ENCODE results near the gene TRIM46.
"Not testable (repeated sequence)": the region's sequence is repeated elsewhere in the genome, so short reads cannot be mapped to it uniquely, and the experiment has no call there.

The TRIM46 gene

DNA sequence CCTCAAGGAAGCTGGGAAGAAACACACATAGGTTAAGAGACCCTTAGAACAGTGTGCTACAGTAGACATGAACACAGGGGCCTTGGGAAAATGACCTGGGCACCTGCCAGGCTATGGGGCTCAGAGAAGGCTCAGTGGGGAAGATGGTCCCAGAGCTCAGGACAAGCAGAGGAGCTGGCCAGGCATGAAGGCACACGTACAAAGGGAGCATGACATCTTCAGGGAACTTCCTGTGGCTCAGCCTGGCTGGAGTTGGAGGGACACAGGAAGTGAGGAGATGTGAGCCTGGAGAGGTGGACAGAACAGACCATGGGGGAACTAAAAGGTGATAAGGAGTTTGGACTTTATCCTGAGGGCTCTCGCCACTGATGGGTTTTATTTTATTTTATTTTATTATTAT, 41.8 kb upstream of the TRIM46 start:
- Mint-ChIP-seq H3K4me1 (ENCODE audit: low read depth) (peaks cover 80% of the 10 kb centered on the region), H3K4me3 (no peak overlapping the region), H3K36me3 (ENCODE audit: low read depth) (peaks cover 14% of the 10 kb centered on the region), H3K27ac (no peak overlapping the region), H3K9me3 (no peaks in the 10 kb centered on the region), H3K27me3 (peaks cover 48% of the 10 kb centered on the region)
- intact Hi-C loops (cut with micrococcal nuclease): no loop called here

DNA sequence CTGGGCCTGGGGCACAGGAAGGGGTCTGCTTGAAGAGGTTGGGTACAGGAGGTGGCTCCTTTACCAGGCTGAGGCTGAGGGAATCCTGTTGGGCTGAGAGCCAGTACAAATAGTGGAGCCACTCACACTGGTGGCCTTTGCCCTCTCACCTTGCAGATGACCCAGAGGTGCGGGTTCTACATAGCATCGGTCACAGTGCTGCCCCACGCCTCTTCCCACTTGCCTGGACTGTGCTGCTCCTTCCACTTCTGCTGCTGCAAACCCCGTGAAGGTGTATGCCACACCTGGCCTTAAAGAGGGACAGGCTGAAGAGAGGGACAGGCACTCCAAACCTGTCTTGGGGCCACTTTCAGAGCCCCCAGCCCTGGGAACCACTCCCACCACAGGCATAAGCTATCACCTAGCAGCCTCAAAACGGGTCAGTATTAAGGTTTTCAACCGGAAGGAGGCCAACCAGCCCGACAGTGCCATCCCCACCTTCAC, 39.8 kb upstream of the TRIM46 start:
- H3K9me3 Mint-ChIP-seq: no peaks in the 10 kb centered on the region
- H3K4me1 Mint-ChIP-seq (ENCODE audit: low read depth): peaks cover 79% of the 10 kb centered on the region
- H3K27ac Mint-ChIP-seq: peak overlapping the region; percentile 99
- H3K27me3 Mint-ChIP-seq: peaks cover 30% of the 10 kb centered on the region
- H3K4me3 Mint-ChIP-seq: no peak overlapping the region
- intact Hi-C loops (cut with micrococcal nuclease): no loop called here
- H3K36me3 Mint-ChIP-seq (ENCODE audit: low read depth): peaks cover 34% of the 10 kb centered on the region

DNA sequence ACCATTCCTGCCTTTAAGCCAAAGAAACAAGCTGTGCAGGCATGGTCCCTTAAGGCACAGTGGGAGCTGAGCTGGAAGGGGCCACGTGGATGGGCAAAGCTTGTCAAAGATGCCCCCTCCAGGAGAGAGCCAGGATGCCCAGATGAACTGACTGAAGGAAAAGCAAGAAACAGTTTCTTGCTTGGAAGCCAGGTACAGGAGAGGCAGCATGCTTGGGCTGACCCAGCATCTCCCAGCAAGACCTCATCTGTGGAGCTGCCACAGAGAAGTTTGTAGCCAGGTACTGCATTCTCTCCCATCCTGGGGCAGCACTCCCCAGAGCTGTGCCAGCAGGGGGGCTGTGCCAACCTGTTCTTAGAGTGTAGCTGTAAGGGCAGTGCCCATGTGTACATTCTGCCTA, 39.3 kb upstream of the TRIM46 start:
- peaks cover 36% of the 10 kb centered on the region for H3K36me3 Mint-ChIP-seq (ENCODE audit: low read depth)
- peaks cover 78% of the 10 kb centered on the region for H3K4me1 Mint-ChIP-seq (ENCODE audit: low read depth)
- intact Hi-C loops (cut with micrococcal nuclease): no loop called here
- H3K4me3 Mint-ChIP-seq: no peak overlapping the region
- H3K9me3 Mint-ChIP-seq: no peaks in the 10 kb centered on the region
- peak overlapping the region; percentile 99 for H3K27ac Mint-ChIP-seq
- H3K27me3 Mint-ChIP-seq: peaks cover 25% of the 10 kb centered on the region

DNA sequence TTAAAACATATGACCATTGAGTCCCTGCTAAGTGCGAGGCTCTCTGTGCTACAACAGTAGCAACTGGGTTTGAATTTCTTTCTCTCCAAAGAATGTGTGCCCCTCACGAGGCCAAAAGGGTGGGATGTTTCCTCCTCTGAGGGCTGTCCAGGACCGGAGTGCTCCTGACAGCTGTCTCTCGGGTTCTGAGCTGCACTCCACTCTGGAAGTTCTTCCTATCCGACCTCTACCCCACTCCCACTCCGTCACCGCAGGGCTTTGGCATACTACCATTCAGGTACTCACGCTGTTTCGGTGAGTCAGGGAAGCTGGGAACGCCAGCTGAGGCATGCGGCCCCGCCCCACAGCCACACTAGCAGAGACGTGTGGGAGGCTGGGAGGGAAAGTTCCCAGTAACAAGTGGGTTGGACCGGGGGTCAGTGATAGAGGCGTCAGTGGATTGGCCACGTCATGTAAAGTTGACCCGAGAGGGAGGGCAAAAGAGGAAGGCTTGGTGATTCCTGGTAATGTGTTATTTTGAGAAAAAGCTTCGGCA, 38.7 kb upstream of the TRIM46 start:
- Mint-ChIP-seq H3K27me3 (peaks cover 19% of the 10 kb centered on the region), H3K4me3 (peak overlapping the region; percentile 86), H3K36me3 (ENCODE audit: low read depth) (peaks cover 39% of the 10 kb centered on the region), H3K4me1 (ENCODE audit: low read depth) (peaks cover 72% of the 10 kb centered on the region), H3K9me3 (no peaks in the 10 kb centered on the region), H3K27ac (peak overlapping the region; percentile 99)
- intact Hi-C loops (cut with micrococcal nuclease): loop anchor here (5.0 kb wide), 1 partner anchor 33 kb away; no protein-coding TSS in a partner anchor

- Mint-ChIP-seq H3K36me3 (ENCODE audit: low read depth) (peaks cover 45% of the 10 kb centered on the region), H3K4me1 (ENCODE audit: low read depth) (peaks cover 67% of the 10 kb centered on the region), H3K4me3 (peak within 1 kb of the TSS; percentile 86)
Observed at GRCh38 chr1:155135415-155136028, 38.1 kb upstream of the TRIM46 start, which contains the start of gene SLC50A1. TSS of gene SLC50A1 (plus strand) at chr1:155135852. CDS start at chr1:155135912, 60 bp downstream.

GRCh38 chr1:155136748-155137147, 36.9 kb upstream of the TRIM46 start:
- H3K27ac Mint-ChIP-seq: peak overlapping the region; percentile 99
- peaks cover 9% of the 10 kb centered on the region for H3K9me3 Mint-ChIP-seq
- peaks cover 2% of the 10 kb centered on the region for H3K27me3 Mint-ChIP-seq
- H3K36me3 Mint-ChIP-seq (ENCODE audit: low read depth): peaks cover 46% of the 10 kb centered on the region
- intact Hi-C loops (cut with micrococcal nuclease): loop anchor here (5.0 kb wide), 1 partner anchor 34 kb away; no protein-coding TSS in a partner anchor
- H3K4me3 Mint-ChIP-seq: peak overlapping the region; percentile 86
- H3K4me1 Mint-ChIP-seq (ENCODE audit: low read depth): peaks cover 62% of the 10 kb centered on the region

More at GRCh38 chr1:155135415-155136028, 38.1 kb upstream of the TRIM46 start, which contains the start of gene SLC50A1:
- H3K9me3 Mint-ChIP-seq: no peaks in the 10 kb centered on the region
- peak within 1 kb of the TSS; percentile 99 for H3K27ac Mint-ChIP-seq
- H3K27me3 Mint-ChIP-seq: peaks cover 13% of the 10 kb centered on the region
- intact Hi-C loops (cut with micrococcal nuclease): loop anchor here (5.0 kb wide), 1 partner anchor 33 kb away; no protein-coding TSS in a partner anchor

DNA sequence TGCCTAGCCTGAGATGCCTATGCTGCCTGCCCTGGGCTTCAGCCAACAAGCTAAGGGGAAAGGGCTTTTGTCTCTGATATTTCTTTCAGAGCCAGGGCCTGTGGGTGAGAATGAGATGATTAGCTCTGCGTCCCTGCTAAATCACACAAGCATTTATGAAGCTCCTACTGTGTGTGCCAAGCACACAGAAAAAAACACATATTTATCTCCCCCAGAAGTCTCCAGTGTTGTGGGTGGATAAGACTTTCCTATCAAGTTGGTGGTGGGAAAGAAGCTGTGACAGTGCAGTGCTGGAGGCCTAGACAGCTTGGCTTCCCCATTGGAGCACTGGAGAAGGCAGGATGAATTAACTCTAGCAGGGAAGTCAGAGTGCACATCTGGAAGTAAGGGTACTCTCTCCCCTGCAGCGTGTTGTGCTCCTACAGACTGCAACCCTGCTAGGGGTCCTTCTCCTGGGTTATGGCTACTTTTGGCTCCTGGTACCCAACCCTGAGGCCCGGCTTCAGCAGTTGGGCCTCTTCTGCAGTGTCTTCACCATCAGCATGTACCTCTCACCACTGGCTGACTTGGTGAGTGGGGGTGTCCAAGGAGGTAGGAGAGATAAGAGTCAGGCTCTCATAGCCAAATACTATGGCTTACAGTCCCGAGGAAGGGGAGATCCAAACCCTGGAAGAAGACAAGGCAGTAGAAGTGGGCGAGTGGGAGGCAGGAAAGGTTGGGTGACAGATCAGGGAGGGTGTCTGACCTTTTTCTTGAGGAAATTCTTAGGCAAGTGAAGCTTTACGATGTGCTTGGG, 36.3 kb upstream of the TRIM46 start:
- H3K4me3 Mint-ChIP-seq: peak overlapping the region; percentile 86
- no peaks in the 10 kb centered on the region for H3K27me3 Mint-ChIP-seq
- intact Hi-C loops (cut with micrococcal nuclease): loop anchor here (5.0 kb wide), 1 partner anchor 35 kb away; no protein-coding TSS in a partner anchor
- peak overlapping the region; percentile 99 for H3K27ac Mint-ChIP-seq
- peaks cover 59% of the 10 kb centered on the region for H3K4me1 Mint-ChIP-seq (ENCODE audit: low read depth)
- peaks cover 15% of the 10 kb centered on the region for H3K9me3 Mint-ChIP-seq
- H3K36me3 Mint-ChIP-seq (ENCODE audit: low read depth): peaks cover 46% of the 10 kb centered on the region

DNA sequence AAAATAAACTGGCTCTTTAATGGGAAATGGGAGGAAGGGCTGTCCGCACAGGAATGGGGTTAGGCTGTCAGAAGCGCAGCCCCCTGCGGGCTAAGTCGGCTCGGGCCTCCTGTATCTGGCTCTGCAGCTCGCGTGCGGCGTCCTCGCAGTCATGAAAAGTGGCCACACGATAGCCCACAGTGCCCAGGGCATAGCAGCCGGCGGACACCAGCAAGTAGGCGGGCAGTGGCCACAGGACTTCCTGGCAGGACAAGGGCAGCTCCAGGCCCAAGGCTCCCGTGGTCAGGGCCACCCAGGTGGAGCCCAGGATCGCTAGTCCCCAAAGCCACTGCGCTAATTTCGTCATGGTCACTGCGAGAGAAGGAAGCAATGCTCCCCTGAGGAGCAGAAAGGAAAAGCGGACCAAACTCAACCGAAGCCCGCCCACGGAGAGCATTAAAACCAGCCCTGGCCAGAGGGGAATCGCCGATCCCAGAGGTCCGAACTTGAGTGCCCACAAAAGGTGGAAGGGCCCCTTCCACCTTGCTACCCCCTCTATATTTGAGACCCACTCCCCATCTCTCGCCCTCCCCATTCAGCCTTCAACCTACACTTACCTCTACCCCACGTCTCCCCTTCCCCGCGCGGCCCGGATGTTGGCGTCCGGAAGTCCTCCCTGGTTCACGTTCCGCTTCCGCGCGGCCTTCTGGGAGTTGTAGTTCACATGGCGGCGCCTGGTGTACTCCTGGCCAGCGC, 33.6 kb upstream of the TRIM46 start, which contains the start of gene DPM3:
DPM3 (minus strand) TSS at position 637 of the 735 bp plus-strand sequence; CDS start at position 346, 291 bp downstream.
- H3K4me3 Mint-ChIP-seq: peak within 1 kb of the TSS; percentile 85
- H3K9me3 Mint-ChIP-seq: peaks cover 17% of the 10 kb centered on the region
- H3K4me1 Mint-ChIP-seq (ENCODE audit: low read depth): peaks cover 36% of the 10 kb centered on the region
- peak within 1 kb of the TSS; percentile 96 for H3K27ac Mint-ChIP-seq
- H3K27me3 Mint-ChIP-seq: no peaks in the 10 kb centered on the region
- H3K36me3 Mint-ChIP-seq (ENCODE audit: low read depth): peaks cover 45% of the 10 kb centered on the region
- intact Hi-C loops (cut with micrococcal nuclease): loop anchor here (5.0 kb wide), 1 partner anchor 38 kb away; no protein-coding TSS in a partner anchor

- intact Hi-C loops (cut with micrococcal nuclease): no loop called here
- Mint-ChIP-seq H3K27me3 (peaks cover 2% of the 10 kb centered on the region), H3K4me1 (ENCODE audit: low read depth) (peaks cover 31% of the 10 kb centered on the region), H3K9me3 (peaks cover 17% of the 10 kb centered on the region), H3K36me3 (ENCODE audit: low read depth) (peaks cover 40% of the 10 kb centered on the region), H3K27ac (peak overlapping the region; percentile 96), H3K4me3 (peak overlapping the region; percentile 85)
Observed at GRCh38 chr1:155140630-155140953, 33.1 kb upstream of the TRIM46 start.

GRCh38 chr1:155141749-155142148, 31.9 kb upstream of the TRIM46 start:
- H3K36me3 Mint-ChIP-seq (ENCODE audit: low read depth): peaks cover 32% of the 10 kb centered on the region
- intact Hi-C loops (cut with micrococcal nuclease): no loop called here
- peaks cover 17% of the 10 kb centered on the region for H3K9me3 Mint-ChIP-seq
- peaks cover 23% of the 10 kb centered on the region for H3K4me1 Mint-ChIP-seq (ENCODE audit: low read depth)
- peaks cover 6% of the 10 kb centered on the region for H3K27me3 Mint-ChIP-seq
- no peak overlapping the region for H3K4me3 Mint-ChIP-seq
- H3K27ac Mint-ChIP-seq: no peak overlapping the region

- H3K9me3 Mint-ChIP-seq: peaks cover 17% of the 10 kb centered on the region
- H3K27me3 Mint-ChIP-seq: peaks cover 6% of the 10 kb centered on the region
- intact Hi-C loops (cut with micrococcal nuclease): no loop called here
- H3K4me3 Mint-ChIP-seq: no peak overlapping the region
- H3K4me1 Mint-ChIP-seq (ENCODE audit: low read depth): peaks cover 21% of the 10 kb centered on the region
- H3K36me3 Mint-ChIP-seq (ENCODE audit: low read depth): peaks cover 1% of the 10 kb centered on the region
- no peak overlapping the region for H3K27ac Mint-ChIP-seq
Observed at GRCh38 chr1:155145491-155145890, 28.2 kb upstream of the TRIM46 start.

DNA sequence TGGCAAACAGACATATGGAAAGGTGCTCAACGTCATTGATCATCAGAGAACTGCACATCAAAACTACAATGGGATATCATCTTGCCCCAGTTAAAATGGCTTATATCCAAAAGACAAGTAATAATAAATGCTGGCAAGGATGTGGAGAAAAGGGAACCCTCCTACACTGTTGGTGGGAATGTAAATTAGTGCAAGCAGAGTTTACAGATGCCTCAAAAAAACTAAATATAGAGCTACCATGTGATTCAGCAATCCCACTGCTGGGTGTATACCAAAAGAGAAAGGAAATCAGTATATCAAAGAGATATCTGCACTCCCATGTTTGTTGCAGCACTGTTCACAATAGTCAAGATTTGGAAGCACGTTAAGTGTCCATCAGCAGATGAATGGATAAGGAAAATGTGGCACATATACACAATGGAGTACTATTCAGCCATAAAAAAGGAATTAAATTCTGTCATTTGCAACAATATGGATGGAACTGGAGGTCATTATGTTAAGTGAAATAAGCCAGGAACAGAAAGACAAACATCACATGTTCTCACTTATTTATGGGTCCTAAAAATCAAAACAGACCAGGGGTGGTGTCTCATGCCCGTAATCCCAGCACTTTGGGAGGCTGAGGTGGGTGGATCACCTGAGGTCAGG, 17.5 kb upstream of the TRIM46 start:
- H3K27me3 Mint-ChIP-seq: peaks cover 14% of the 10 kb centered on the region
- H3K9me3 Mint-ChIP-seq; intact Hi-C loops (cut with micrococcal nuclease); H3K27ac Mint-ChIP-seq; H3K4me3 Mint-ChIP-seq; H3K36me3 Mint-ChIP-seq (ENCODE audit: low read depth): not testable (repeated sequence)
- peaks cover 17% of the 10 kb centered on the region for H3K4me1 Mint-ChIP-seq (ENCODE audit: low read depth)

GRCh38 chr1:155158991-155159390, 14.7 kb upstream of the TRIM46 start:
- Mint-ChIP-seq H3K36me3 (ENCODE audit: low read depth) (no peaks in the 10 kb centered on the region), H3K9me3 (no peaks in the 10 kb centered on the region), H3K27ac (no peak overlapping the region), H3K4me1 (ENCODE audit: low read depth) (peaks cover 16% of the 10 kb centered on the region), H3K4me3 (no peak overlapping the region), H3K27me3 (peaks cover 11% of the 10 kb centered on the region)
- intact Hi-C loops (cut with micrococcal nuclease): no loop called here
